AG04450 (cell line): ENCODE measurements around the gene ZNF385C. TPM values are rescaled to one million over a fixed set of nuclear protein-coding genes. Genes with fewer than 3 reads are reported as not detected.

Experiments used
- CTCF ChIA-PET: fragments of 300-600, 350-600 bp; formaldehyde crosslinking; extraction: SDS; loops from one replicate; lab custom pipeline; 2022; ENCODE audit warnings: antibody characterized with exemption, inconsistent platforms; lab: Charles Lee
- POLR2A ChIA-PET: fragments of 350-600 bp; formaldehyde crosslinking; extraction: SDS; loops from one replicate; lab custom pipeline; 2021; ENCODE audit warnings: antibody characterized with exemption, inconsistent platforms; lab: Yijun Ruan, JAX
- DNase-seq: peaks from one replicate; pipeline ENCODE4 v3.0.0-alpha.2; 2011; ENCODE audit warnings: low read depth, low spot score
- H3K27ac ChIP-seq: one replicate; pipeline ENCODE4 v1.5.1; 2012; ENCODE audit warnings: low read depth, low read length, control low read depth
- H3K27me3 ChIP-seq: one replicate; pipeline ENCODE4 v1.6.0; 2012; ENCODE audit warnings: low read length; ENCODE audit not compliant: control insufficient read depth, insufficient read depth
- H3K4me3 ChIP-seq: 2 replicates; pipeline ENCODE4 v1.5.1; 2011; ENCODE audit warnings: mild to moderate bottlenecking, low read depth, low read length, control low read depth
- H3K9me3 ChIP-seq: 2 replicates; pipeline ENCODE4 v1.5.1; 2012; ENCODE audit warnings: low read length; ENCODE audit not compliant: control insufficient read depth, insufficient read depth
- CTCF ChIP-seq: IDR thresholded peaks from 2 replicates; pipeline ENCODE4 v1.5.1; 2011; ENCODE audit warnings: low read depth, low read length, control low read depth, inconsistent platforms
- polyA plus RNA-seq: library from polyadenylated mRNA; depleted of rRNA; stranded (reverse); fragments of >200 nt; gene quantifications from 2 replicates; pipeline ENCODE4 v1.2.3, GENCODE V29; 2011

Gene ZNF385C
- polyA plus RNA-seq, 1 experiment = not detected

GRCh38 chr17:42045719-42046118 is 52.6 kb downstream of the ZNF385C start:
- H3K27ac ChIP-seq = no peak overlapping the region
- peaks cover 26% of the 10 kb centered on the region for H3K27me3 ChIP-seq
- TF ChIP-seq CTCF = no peak
- H3K4me3 ChIP-seq = no peak overlapping the region
- no peaks in the 10 kb centered on the region; the same call in 1 of the 2 replicates for H3K9me3 ChIP-seq
- no peak for DNase-seq
- ChIA-PET POLR2A (interaction anchor here (0.8 kb wide), 1 partner anchor 10 kb away, joined by 3 read pairs; no protein-coding TSS in a partner anchor), CTCF (interaction anchor here (0.7 to 1.7 kb wide), 2 partner anchors 20 to 25 kb away, joined by 4 to 5 read pairs; partner anchors contain the start of gene NKIRAS2)

- no peak overlapping the region for H3K4me3 ChIP-seq
- peaks cover 4% of the 10 kb centered on the region; the same call in 1 of the 2 replicates for H3K9me3 ChIP-seq
- DNase-seq = no peak
- POLR2A ChIA-PET = no interaction called here
- no peak overlapping the region for H3K27ac ChIP-seq
- CTCF ChIA-PET = no interaction called here
- peaks cover 26% of the 10 kb centered on the region for H3K27me3 ChIP-seq
- no peak for TF ChIP-seq CTCF
Measured at GRCh38 chr17:42042598-42043319, 55.5 kb downstream of the ZNF385C start.

GRCh38 chr17:42041619-42042018 is 56.7 kb downstream of the ZNF385C start:
- CTCF ChIA-PET = no interaction called here
- TF ChIP-seq CTCF = no peak
- DNase-seq = no peak
- peaks cover 34% of the 10 kb centered on the region for H3K27me3 ChIP-seq
- H3K9me3 ChIP-seq = peaks cover 4% of the 10 kb centered on the region; the same call in 1 of the 2 replicates
- no peak overlapping the region for H3K27ac ChIP-seq
- POLR2A ChIA-PET = no interaction called here
- H3K4me3 ChIP-seq = no peak overlapping the region

- ChIA-PET CTCF (no interaction called here), POLR2A (no interaction called here)
- DNase-seq = no peak
- no peak for TF ChIP-seq CTCF
- no peak overlapping the region for H3K27ac ChIP-seq
- H3K9me3 ChIP-seq = peaks cover 4% of the 10 kb centered on the region; the same call in 1 of the 2 replicates
- H3K27me3 ChIP-seq = peaks cover 34% of the 10 kb centered on the region
- no peak overlapping the region for H3K4me3 ChIP-seq
Measured at GRCh38 chr17:42040818-42041217, 57.5 kb downstream of the ZNF385C start.
